ENCODE results near the gene ABR.

DNA sequence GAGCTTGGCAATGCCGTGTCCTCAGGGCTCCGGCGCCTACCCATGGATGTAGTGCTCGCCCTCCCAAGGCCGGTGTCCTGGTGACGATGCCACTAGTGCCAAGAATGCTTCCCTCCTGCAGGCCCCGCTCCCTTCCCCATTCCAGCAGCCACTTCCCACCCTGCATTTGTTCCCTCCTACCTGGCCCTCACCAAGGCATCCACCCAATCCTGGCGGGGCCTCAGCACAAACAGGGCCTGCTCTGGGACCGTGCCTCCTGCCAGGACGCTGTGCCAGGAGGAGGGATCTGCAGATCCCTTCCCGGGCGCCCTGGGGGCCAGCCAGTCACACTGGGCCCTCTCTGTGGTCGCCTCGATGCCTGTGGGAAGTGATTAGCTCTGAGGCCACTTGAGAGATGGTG, 25.1 kb downstream of the ABR start:
- TF ChIP-seq, protein P1, sequence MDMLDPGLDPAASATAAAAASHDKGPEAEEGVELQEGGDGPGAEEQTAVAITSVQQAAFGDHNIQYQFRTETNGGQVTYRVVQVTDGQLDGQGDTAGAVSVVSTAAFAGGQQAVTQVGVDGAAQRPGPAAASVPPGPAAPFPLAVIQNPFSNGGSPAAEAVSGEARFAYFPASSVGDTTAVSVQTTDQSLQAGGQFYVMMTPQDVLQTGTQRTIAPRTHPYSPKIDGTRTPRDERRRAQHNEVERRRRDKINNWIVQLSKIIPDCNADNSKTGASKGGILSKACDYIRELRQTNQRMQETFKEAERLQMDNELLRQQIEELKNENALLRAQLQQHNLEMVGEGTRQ (IDR thresholded peaks at IDR 0.05; ENCODE audit: low read length): no peak
- TF ChIP-seq, protein P2, sequence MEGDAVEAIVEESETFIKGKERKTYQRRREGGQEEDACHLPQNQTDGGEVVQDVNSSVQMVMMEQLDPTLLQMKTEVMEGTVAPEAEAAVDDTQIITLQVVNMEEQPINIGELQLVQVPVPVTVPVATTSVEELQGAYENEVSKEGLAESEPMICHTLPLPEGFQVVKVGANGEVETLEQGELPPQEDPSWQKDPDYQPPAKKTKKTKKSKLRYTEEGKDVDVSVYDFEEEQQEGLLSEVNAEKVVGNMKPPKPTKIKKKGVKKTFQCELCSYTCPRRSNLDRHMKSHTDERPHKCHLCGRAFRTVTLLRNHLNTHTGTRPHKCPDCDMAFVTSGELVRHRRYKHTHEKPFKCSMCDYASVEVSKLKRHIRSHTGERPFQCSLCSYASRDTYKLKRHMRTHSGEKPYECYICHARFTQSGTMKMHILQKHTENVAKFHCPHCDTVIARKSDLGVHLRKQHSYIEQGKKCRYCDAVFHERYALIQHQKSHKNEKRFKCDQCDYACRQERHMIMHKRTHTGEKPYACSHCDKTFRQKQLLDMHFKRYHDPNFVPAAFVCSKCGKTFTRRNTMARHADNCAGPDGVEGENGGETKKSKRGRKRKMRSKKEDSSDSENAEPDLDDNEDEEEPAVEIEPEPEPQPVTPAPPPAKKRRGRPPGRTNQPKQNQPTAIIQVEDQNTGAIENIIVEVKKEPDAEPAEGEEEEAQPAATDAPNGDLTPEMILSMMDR (IDR thresholded peaks at IDR 0.05; ENCODE audit: control extremely low read depth in 1 of 3, insufficient read depth in 1 of 3, low read depth in 1 of 3, low read length in 3 of 3): no peak
- TF ChIP-seq CEBPB (IDR thresholded peaks at IDR 0.05; ENCODE audit: low read depth, low read length) (no peak), GABPA (IDR thresholded peaks at IDR 0.05; ENCODE audit: borderline replicate concordance, insufficient read depth, low read length) (no peak), MAFK (IDR thresholded peaks at IDR 0.05; ENCODE audit: low read depth, low read length) (no peak), POLR2AphosphoS5 (IDR thresholded peaks at IDR 0.05; ENCODE audit: low read depth, low read length) (no peak), SP1 (IDR thresholded peaks at IDR 0.05; ENCODE audit: low read depth, low read length) (no peak), TCF12 (IDR thresholded peaks at IDR 0.05; ENCODE audit: low read depth, low read length) (no peak), SRF (IDR thresholded peaks at IDR 0.05; ENCODE audit: low read depth, low read length) (no peak)
